HEK293 (cell line): ENCODE data around the gene RNF32.

Experiments used
- CTCF ChIA-PET: fragments of 350-600 bp; formaldehyde crosslinking; extraction: SDS; loops from one replicate; lab custom pipeline; 2021; ENCODE audit warnings: antibody characterized with exemption; lab: Yijun Ruan, JAX
- POLR2A ChIA-PET: fragments of 300-600 bp; formaldehyde crosslinking; extraction: SDS; loops from one replicate; lab custom pipeline; 2020; ENCODE audit warnings: antibody characterized with exemption, inconsistent platforms; lab: Yijun Ruan, JAX
- H3K27ac ChIP-seq: fragments of 200-500 bp; sonication (Bioruptor generic); 2 replicates; pipeline ENCODE4 v1.5.1; 2014; ENCODE audit warnings: low read depth, low read length, control low read depth, inconsistent platforms; ENCODE audit errors: extremely low read depth
- H3K36me3 ChIP-seq, 2 experiments: fragments of 200-500 bp in 1 of 2; sonication (Bioruptor generic) in 1 of 2; 1 replicate in 1 of 2; 2 replicates in 1 of 2; pipeline ENCODE4 v1.5.1; 2014 to 2017; ENCODE audit warnings: inconsistent platforms in 2 of 2, low read length in 2 of 2; ENCODE audit not compliant: control insufficient read depth in 2 of 2, insufficient read depth in 1 of 2
- H3K4me1 ChIP-seq: fragments of 200-500 bp; sonication (Bioruptor generic); 2 replicates; pipeline ENCODE4 v1.5.1; 2014; ENCODE audit warnings: mild to moderate bottlenecking, low read length, inconsistent platforms; ENCODE audit not compliant: control insufficient read depth, insufficient read depth
- H3K4me3 ChIP-seq: 2 replicates; pipeline ENCODE4 v1.5.1; 2011; ENCODE audit warnings: low read depth, mild to moderate bottlenecking, control low read depth, low read length, moderate library complexity
- H3K9me3 ChIP-seq: fragments of 200-500 bp; sonication (Bioruptor generic); 2 replicates; pipeline ENCODE4 v1.5.1; 2014; ENCODE audit warnings: low read depth, low read length, inconsistent platforms; ENCODE audit not compliant: control insufficient read depth, insufficient read depth
- ATF2 ChIP-seq: fragments of 450-650 bp; formaldehyde crosslinking; IDR thresholded peaks from 2 replicates; pipeline ENCODE4 v1.5.1; 2016; ENCODE audit warnings: missing biosample characterization, missing genetic modification characterization, low read depth
- CTCF ChIP-seq: fragments of 450-650 bp; formaldehyde crosslinking; IDR thresholded peaks from 2 replicates; pipeline ENCODE4 v1.5.1; 2016; ENCODE audit warnings: missing biosample characterization, missing genetic modification characterization
- ELK4 ChIP-seq: IDR thresholded peaks from 2 replicates; pipeline ENCODE4 v1.6.1; 2011; ENCODE audit warnings: mild to moderate bottlenecking, low read depth, low read length, borderline replicate concordance
- IKZF3 ChIP-seq: fragments of 450-650 bp; IDR thresholded peaks from 2 replicates; pipeline ENCODE4 v1.5.0; 2018; ENCODE audit warnings: missing biosample characterization, mild to moderate bottlenecking, missing genetic modification characterization, moderate library complexity
- KLF8 ChIP-seq: fragments of 450-650 bp; formaldehyde crosslinking; IDR thresholded peaks from 2 replicates; pipeline ENCODE4 v1.5.1; 2016; ENCODE audit warnings: missing biosample characterization, missing genetic modification characterization
- PRDM1 ChIP-seq: fragments of 450-650 bp; formaldehyde crosslinking; IDR thresholded peaks from 2 replicates; pipeline ENCODE4; 2016; ENCODE audit warnings: missing biosample characterization, missing genetic modification characterization
- ZBTB26 ChIP-seq: fragments of 450-650 bp; formaldehyde crosslinking; optimal IDR thresholded peaks from 2 replicates; pipeline ENCODE3; 2016; ENCODE audit warnings: missing biosample characterization, mild to moderate bottlenecking, missing genetic modification characterization
- ZBTB48 ChIP-seq: fragments of 450-650 bp; formaldehyde crosslinking; IDR thresholded peaks from 2 replicates; pipeline ENCODE4 v1.5.1; 2016; ENCODE audit warnings: missing biosample characterization, missing genetic modification characterization
- ZBTB49 ChIP-seq: fragments of 450-650 bp; formaldehyde crosslinking; IDR thresholded peaks from 2 replicates; pipeline ENCODE4 v1.5.1; 2016; ENCODE audit warnings: missing biosample characterization, missing genetic modification characterization, low read depth
- ZFP3 ChIP-seq: fragments of 450-650 bp; formaldehyde crosslinking; IDR thresholded peaks from 2 replicates; pipeline ENCODE4 v1.5.1; 2016; ENCODE audit warnings: low read depth, missing biosample characterization, missing genetic modification characterization
- ZFP37 ChIP-seq: fragments of 450-650 bp; formaldehyde crosslinking; IDR thresholded peaks from 2 replicates; pipeline ENCODE4 v1.5.1; 2016; ENCODE audit warnings: missing biosample characterization, missing genetic modification characterization
- ZFP69B ChIP-seq: fragments of 450-650 bp; formaldehyde crosslinking; IDR thresholded peaks from 2 replicates; pipeline ENCODE4 v1.5.1; 2016; ENCODE audit warnings: missing biosample characterization, missing genetic modification characterization
- ZNF10 ChIP-seq: fragments of 450-650 bp; formaldehyde crosslinking; IDR thresholded peaks from 2 replicates; pipeline ENCODE4 v1.5.1; 2017; ENCODE audit warnings: missing biosample characterization, missing genetic modification characterization
- ZNF132 ChIP-seq: fragments of 450-650 bp; formaldehyde crosslinking; IDR thresholded peaks from 2 replicates; pipeline ENCODE4 v1.5.1; 2017; ENCODE audit warnings: missing biosample characterization, missing genetic modification characterization, borderline replicate concordance
- ZNF416 ChIP-seq: fragments of 450-650 bp; formaldehyde crosslinking; IDR thresholded peaks from 2 replicates; pipeline ENCODE4 v1.5.1; 2016; ENCODE audit warnings: missing biosample characterization, missing genetic modification characterization
- ZNF426 ChIP-seq: fragments of 450-650 bp; formaldehyde crosslinking; IDR thresholded peaks from 2 replicates; pipeline ENCODE4 v1.5.1; 2017; ENCODE audit warnings: missing biosample characterization, missing genetic modification characterization, mild to moderate bottlenecking, inconsistent platforms, moderate library complexity
- ZNF529 ChIP-seq: fragments of 450-650 bp; formaldehyde crosslinking; IDR thresholded peaks from 2 replicates; pipeline ENCODE4 v1.5.1; 2017; ENCODE audit warnings: missing genetic modification characterization, missing biosample characterization; ENCODE audit not compliant: insufficient replicate concordance
- ZNF530 ChIP-seq: fragments of 450-650 bp; formaldehyde crosslinking; IDR thresholded peaks from 2 replicates; pipeline ENCODE4 v1.5.1; 2016; ENCODE audit warnings: low read depth, missing biosample characterization, missing genetic modification characterization
- ZNF623 ChIP-seq: fragments of 450-650 bp; formaldehyde crosslinking; IDR thresholded peaks from 2 replicates; pipeline ENCODE4 v1.5.1; 2016; ENCODE audit warnings: missing biosample characterization, missing genetic modification characterization
- ZNF776 ChIP-seq: fragments of 450-650 bp; formaldehyde crosslinking; IDR thresholded peaks from 2 replicates; pipeline ENCODE4 v1.5.0; 2017; ENCODE audit warnings: missing biosample characterization, missing genetic modification characterization, borderline replicate concordance

Gene RNF32

GRCh38 chr7:156602283-156602682 is 38.3 kb upstream of the RNF32 start:
- no peak overlapping the region for H3K4me3 ChIP-seq
- CTCF ChIA-PET, result interaction anchor here (1.1 kb wide), 1 partner anchor 9 kb away, joined by 5 read pairs; no protein-coding TSS in a partner anchor
- H3K27ac ChIP-seq, result no peak overlapping the region
- POLR2A ChIA-PET, result no interaction called here
- TF ChIP-seq ZFP3 (tag by site-specific recombination), result no peak
- no peak for TF ChIP-seq IKZF3 (tag by site-specific recombination)
- TF ChIP-seq ATF2 (tag by site-specific recombination), result no peak
- TF ChIP-seq ZNF416 (tag by site-specific recombination), result no peak
- no peak for TF ChIP-seq CTCF
- TF ChIP-seq ZBTB49 (tag by site-specific recombination), result no peak
- no peak for TF ChIP-seq ZNF529 (tag by site-specific recombination)
- TF ChIP-seq ZBTB48, result no peak
- no peak for TF ChIP-seq ZFP37 (tag by site-specific recombination)
- no peak for TF ChIP-seq KLF8 (tag by site-specific recombination)
- TF ChIP-seq ZNF530 (tag by site-specific recombination), result no peak
- H3K9me3 ChIP-seq, result no peaks in the 10 kb centered on the region
- no peaks in the 10 kb centered on the region for H3K36me3 ChIP-seq
- H3K4me1 ChIP-seq, result no peaks in the 10 kb centered on the region

- no peak overlapping the region for H3K27ac ChIP-seq
- no peak for TF ChIP-seq ZBTB48
- no peak for TF ChIP-seq ZNF10
- no peak for TF ChIP-seq IKZF3 (tag by site-specific recombination)
- TF ChIP-seq ZNF776 (tag by site-specific recombination), result no peak
- no peak for TF ChIP-seq ZBTB26 (tag by site-specific recombination)
- no peak for TF ChIP-seq ZNF426 (tag by site-specific recombination)
- CTCF ChIA-PET, result interaction anchor here (1.1 kb wide), 1 partner anchor 9 kb away, joined by 5 read pairs; no protein-coding TSS in a partner anchor
- H3K9me3 ChIP-seq, result no peaks in the 10 kb centered on the region
- no peaks in the 10 kb centered on the region for H3K4me1 ChIP-seq
- POLR2A ChIA-PET, result no interaction called here
- no peaks in the 10 kb centered on the region for H3K36me3 ChIP-seq
- H3K4me3 ChIP-seq, result no peak overlapping the region
Observed at GRCh38 chr7:156603011-156603410, 37.6 kb upstream of the RNF32 start.

GRCh38 chr7:156603629-156604028 is 36.9 kb upstream of the RNF32 start:
- no peaks in the 10 kb centered on the region for H3K4me1 ChIP-seq
- CTCF ChIA-PET, result interaction anchor here (0.6 to 1.1 kb wide), 2 partner anchors 10 to 783 kb away, joined by 3 to 5 read pairs; no protein-coding TSS in a partner anchor
- no peak overlapping the region for H3K4me3 ChIP-seq
- no peak overlapping the region for H3K27ac ChIP-seq
- H3K9me3 ChIP-seq, result no peaks in the 10 kb centered on the region
- H3K36me3 ChIP-seq, result no peaks in the 10 kb centered on the region
- POLR2A ChIA-PET, result no interaction called here
- TF ChIP-seq PRDM1 (no peak), ZFP69B (tag by site-specific recombination) (no peak), ZNF132 (no peak), ZNF623 (tag by site-specific recombination) (no peak), ELK4 (no peak)
